ENCODE data around the gene RXRA.
A peak's percentile ranks its signal among the peaks of the same experiment; 100 is the strongest.

Gene RXRA

DNA sequence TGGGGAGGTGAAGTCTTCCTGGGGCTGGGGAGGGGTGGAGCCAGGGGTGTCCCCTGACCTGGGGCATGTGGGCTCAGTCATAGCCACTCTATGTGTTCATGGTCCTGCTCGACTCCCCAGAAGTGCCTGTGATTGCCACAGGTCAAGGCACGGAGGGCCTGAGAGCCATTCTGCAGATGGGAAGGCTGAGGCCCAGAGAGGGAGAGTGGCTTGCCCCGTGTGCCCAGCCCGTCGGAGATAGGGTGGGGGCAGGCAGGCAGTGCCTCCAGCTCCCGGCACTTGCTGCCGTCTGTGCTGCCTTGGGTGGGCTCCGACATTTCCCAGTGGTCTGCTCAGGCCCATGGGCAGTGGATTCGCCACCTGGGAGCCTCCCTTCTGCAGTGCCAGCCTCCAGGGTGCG is 74.0 kb downstream of the RXRA start:
- DNase-seq (ENCODE audit: low spot score) = no peak

DNA sequence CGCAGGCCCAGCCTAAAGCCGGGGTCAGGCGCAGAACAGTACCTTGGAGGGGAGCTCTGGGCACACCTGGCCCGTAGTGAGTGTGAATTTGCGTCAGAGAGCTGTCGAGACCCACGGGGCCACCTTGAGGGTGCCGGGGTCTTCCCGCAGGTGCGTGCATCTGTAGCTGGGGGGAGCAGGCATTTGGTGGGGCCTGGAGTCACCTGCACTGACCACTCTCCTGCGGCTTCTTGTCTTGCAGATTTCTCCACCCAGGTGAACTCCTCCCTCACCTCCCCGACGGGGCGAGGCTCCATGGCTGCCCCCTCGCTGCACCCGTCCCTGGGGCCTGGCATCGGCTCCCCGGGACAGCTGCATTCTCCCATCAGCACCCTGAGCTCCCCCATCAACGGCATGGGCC is 75.1 kb downstream of the RXRA start:
- no peak for DNase-seq (ENCODE audit: low spot score)

- no peak for DNase-seq (ENCODE audit: low spot score)
Observed at GRCh38 chr9:134402182-134402581, 75.9 kb downstream of the RXRA start.

DNA sequence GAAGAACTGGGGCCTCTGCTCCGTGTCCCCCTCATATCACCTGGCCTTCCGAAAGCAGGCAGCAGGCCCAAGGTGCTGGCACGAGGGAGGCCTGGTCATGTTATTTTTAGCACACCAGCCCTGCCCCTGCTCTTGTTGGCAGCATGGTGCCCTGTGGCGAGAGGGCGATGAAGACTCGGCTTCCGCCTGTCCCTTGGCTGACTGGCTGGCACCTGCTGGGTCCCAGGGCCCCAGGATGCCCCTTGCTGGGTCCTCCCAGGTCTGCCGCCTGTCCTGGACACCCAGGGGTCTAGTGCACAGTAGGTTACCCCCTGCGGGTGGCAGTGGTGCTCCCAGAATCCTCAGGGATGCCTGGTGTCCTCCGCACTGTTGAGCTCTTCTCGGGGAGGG is 77.0 kb downstream of the RXRA start:
- no peak for DNase-seq (ENCODE audit: low spot score)

DNA sequence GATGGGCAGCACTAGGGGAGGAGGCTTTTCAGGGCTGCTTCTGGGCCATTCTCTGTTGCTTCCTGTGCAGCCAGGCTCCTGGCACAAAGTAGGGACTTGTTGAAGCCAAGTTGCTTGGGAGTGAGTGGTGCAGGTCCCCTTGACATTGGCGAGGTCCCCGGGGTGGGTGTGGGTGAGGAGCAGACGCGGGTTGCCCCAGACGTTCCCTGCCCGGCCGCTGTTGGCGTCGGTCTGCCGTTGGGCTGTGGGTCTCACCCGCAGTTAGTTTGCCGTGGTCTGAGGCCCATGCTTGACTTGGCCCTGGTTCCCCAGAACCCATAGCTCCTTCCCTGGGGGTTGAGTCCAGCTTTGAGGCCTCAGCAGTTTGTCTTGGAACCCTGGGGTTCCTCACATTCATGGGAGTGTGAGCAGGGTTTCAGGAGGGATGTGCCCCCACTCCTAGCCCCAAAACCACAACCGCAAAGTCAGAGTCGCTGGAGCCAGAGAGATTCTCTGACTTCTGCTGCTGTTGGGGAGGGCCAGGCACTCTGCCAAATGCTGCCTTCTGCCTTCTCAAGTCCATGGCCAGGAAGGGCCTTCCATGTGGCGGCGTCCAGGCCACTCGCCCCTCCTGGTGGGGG is 77.5 kb downstream of the RXRA start:
- DNase-seq (ENCODE audit: low spot score) = peak; percentile 94

- DNase-seq (ENCODE audit: low spot score) = no peak
Observed at GRCh38 chr9:134404376-134405358, 78.4 kb downstream of the RXRA start.

DNA sequence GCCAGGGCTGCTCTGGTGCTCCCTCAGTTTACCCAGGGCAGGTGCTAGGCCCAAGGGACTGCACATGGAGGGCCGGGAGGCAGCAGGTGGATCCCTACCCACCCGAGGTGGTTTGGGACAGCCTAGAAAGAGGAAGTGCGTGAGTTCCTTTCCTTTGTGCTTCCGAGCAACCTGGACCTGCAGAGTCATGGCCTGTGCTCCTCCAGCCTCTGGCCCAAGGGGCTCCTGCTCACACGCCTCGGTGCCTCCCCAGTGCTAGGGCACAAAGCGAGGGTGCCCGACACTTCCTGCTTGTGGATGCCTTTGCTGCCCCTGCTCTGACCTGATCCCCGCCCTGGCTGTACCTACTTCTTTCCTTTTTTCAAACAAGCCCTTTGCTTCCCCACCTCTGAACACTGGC is 79.3 kb downstream of the RXRA start:
- no peak for DNase-seq (ENCODE audit: low spot score)

DNA sequence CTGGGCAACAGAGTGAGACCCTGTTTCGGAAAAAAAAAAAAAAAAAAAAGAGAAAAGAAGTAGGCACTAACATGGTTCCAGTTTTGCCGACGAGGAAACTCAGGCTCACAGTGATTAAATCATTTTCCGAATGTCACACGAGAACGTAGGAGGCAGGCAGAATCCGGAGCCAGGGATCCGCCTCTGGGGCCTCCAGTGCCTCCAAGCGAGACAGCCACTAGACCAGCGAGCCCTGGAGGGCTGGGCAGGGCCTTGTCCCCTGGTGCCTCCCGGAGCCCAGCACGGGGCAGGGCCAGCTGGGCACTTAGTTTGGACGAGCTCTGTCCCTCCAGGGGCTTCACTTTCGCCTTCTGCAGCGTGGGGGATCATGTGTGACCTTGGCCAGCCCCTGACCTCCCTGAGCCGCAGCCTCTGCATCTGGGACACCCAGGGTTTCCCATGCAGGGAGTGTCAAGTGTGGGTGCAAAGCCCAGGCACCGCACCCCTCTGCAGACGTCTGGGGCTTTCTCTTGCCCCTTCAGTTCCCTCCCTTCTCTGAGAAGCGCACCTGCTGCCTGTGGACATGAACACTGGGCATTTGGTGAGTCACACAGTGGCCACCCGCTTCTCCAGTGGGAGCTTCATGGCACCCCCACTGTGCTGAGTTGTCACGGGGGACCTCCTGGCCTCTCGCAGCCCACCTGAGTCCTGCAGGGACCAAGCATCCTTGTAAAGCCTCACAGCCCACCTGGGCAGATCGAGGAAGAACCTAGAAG is 80.3 kb downstream of the RXRA start:
- DNase-seq (ENCODE audit: low spot score) = peak; percentile 55

DNA sequence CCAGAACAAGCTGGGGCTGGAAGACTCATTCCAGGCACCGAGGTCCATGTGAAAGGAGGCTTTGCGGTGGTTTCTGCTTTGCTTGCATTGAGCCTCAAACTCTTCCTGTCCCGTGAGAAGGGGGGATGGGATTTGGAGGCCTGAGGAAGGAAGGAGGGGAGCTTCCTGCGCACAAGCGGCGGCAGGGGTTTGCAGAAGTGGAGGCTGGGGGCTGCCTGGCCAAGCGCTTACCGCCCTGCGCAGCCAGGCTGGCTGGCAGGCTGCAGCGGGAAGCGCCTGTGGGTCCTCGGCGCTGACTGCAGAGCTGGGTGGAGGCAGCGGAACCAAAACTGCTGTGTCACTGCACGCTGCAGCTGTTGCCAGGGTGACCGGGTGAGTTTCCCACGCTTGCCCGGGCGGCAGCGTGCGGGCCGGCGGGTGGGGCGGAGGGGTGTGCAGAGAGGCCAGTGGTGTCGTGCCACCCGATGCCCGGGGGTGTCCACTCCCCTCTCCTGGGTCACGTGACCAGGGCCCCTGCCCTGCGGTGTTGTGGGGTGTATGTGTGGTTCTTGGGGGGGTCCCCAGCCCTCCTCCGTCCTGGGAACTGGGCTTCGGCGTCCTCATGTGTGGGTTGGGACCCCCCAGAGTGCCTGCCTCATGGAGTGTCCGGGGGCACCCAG is 81.0 kb downstream of the RXRA start:
- peak; percentile 97 for DNase-seq (ENCODE audit: low spot score)

- no peak for DNase-seq (ENCODE audit: low spot score)
Observed at GRCh38 chr9:134408389-134408788, 82.1 kb downstream of the RXRA start.

GRCh38 chr9:134408939-134409737 is 82.9 kb downstream of the RXRA start:
- DNase-seq (ENCODE audit: low spot score) = no peak

DNA sequence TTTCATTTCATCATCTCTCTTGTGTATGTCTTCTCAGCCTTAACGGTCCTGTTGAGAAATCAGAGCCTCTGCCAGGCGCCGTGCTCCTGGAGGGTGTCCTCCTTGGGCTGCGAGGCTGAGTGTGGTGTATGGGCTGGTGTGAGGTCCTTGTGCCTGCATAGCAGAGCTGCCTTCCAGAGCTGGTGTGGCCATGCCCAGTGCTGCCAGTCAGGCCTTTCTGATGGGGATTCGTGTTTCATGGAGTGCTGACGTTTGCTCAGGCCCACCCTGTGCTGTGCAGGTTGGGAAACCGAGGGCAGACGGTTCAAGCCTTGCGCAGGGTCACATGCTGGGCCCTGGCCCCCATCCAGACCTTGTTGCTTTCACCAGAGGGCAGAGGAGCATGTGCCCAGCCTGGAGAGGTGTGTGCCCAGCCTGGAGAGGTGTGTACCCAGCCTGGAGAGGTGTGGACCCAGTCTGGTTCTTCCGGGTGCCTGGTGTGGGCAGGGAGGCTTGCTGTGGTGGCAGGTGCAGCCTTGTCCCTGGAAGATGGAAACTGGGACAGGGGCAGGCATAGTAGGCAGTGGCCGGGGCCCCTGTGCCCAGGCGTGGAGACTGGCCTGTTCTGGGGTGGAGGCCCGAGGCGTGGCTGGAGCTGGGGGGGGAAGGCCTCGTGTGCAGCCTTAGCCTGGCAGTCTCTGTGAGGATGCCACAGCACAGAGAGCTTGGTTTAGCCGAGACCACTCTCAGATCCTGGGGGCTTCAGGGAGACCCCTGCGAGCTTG is 84.0 kb downstream of the RXRA start:
- DNase-seq (ENCODE audit: low spot score) = no peak

- DNase-seq (ENCODE audit: low spot score) = no peak
Observed at GRCh38 chr9:134410835-134411217, 84.6 kb downstream of the RXRA start.

GRCh38 chr9:134411440-134412297 is 85.4 kb downstream of the RXRA start:
- DNase-seq (ENCODE audit: low spot score) = no peak

DNA sequence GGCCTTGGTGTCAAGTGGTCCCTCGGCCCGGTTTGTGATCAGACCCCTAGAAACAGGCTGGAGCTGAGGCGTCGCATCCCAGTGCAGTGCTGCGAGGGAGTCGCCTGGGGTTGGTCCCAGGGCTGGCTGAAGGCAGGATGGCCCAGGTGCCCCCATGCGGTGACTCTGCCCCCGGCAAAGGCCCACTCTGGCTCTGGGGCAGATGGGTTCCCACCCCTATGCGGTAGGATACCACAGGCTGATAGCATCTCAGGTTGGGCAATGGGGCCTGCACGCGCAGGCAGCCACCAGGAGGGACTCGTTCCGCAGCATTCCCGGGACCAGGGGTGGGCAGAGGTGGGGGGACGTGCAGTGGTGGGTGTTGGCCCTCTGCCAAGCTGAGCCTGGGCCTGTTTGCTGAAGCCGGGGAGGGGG is 86.0 kb downstream of the RXRA start:
- DNase-seq (ENCODE audit: low spot score) = no peak

- DNase-seq (ENCODE audit: low spot score) = no peak
Observed at GRCh38 chr9:134413112-134413715, 87.0 kb downstream of the RXRA start.

DNA sequence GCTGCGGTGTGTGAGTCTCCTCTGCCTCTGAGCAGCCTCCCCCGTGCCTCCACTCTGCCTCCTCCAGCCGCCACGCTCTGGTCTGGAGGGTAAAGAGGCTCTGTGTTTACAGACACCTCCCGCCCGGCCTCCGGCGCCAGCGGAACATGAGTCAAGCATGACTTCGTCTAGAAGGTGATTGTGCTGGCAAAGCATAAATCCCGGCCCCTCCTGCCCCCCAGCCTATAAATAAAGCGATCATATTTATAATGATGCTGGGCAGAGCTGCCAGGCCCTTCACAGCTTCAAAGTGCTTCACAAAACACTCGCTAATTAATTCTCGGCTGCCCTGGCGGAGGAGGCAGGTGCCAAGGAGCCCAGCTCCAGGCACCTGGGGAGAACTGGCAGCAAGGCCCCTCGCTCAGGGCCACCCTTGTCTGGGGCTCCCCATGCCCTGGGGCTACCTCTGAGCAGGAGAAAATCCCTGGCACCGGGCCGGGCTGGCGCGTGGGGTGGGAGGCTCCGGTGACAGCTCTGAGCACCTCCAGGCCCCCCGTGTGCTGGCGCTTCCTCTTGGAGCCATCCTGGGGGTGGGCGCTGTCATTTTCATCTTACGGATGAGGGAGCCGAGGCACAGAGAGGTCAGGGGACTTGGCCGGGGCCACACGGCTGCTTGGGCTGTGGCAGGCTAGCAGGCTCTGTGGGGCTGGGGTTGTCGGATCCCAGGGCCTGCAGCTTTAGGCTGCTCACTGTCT is 87.8 kb downstream of the RXRA start:
- peak; percentile 84 for DNase-seq (ENCODE audit: low spot score)

DNA sequence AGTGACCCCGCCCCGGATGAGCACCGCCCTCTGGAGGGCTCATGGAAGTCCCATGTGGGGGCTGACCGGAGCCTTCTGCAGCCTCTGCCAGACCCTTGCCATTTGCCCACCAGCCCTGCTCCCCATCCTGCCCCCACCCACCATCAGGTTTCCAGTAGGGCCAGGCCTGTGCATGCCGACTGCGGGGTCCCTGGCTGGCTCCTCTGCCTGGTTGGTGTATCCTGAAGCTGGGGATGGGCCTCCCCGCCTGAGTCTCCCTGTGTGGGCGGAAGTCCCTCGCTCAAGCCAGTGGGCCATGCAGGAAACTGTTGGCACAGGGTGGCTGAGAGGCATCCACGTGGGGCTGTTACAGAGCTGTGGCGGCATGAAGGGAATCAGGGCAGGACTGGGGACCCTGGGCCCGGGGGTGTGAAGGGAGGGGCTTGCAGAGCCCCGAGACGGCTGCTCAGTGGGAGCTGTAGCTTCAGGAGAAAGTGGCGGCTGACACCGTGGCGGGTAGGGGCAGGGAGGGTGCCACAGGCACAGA is 88.7 kb downstream of the RXRA start:
- DNase-seq (ENCODE audit: low spot score) = no peak

Measured in AG08395 (cell line).